Neural crest cell (in vitro differentiated cells): ENCODE measurements around the gene GPHN. TPM values are rescaled to one million over a fixed set of nuclear protein-coding genes. Genes with fewer than 3 reads are reported as not detected.
A peak's percentile ranks its signal among the peaks of the same experiment; 100 is the strongest.

Source experiments
- DNase-seq: peaks from one replicate; pipeline ENCODE4 v3.0.0; 2021; ENCODE audit warnings: low read depth, mixed read lengths, low spot score
- H3K27ac Mint-ChIP-seq: one replicate; pipeline ENCODE4 v1.8.0; 2021; ENCODE audit warnings: mild to moderate bottlenecking, mixed read lengths; ENCODE audit not compliant: unreplicated experiment
- H3K27me3 Mint-ChIP-seq: 2 replicates; pipeline ENCODE4 v1.8.0; 2021; ENCODE audit warnings: low read depth, mild to moderate bottlenecking, mixed read lengths
- H3K36me3 Mint-ChIP-seq: 2 replicates; pipeline ENCODE4 v1.8.0; 2021; ENCODE audit warnings: low read depth, mild to moderate bottlenecking, mixed read lengths
- H3K4me1 Mint-ChIP-seq: 2 replicates; pipeline ENCODE4 v1.8.0; 2021; ENCODE audit warnings: mixed read lengths
- H3K4me3 Mint-ChIP-seq: one replicate; pipeline ENCODE4 v1.8.0; 2021; ENCODE audit warnings: mild to moderate bottlenecking, mixed read lengths
- H3K9me3 Mint-ChIP-seq: 2 replicates; pipeline ENCODE4 v1.8.0; 2021; ENCODE audit warnings: mixed read lengths
- total RNA-seq: library from RNA; stranded (reverse); gene quantifications from 2 replicates; pipeline ENCODE4 v1.2.1, GENCODE V29; 2021
- TF ChIP-seq, protein P1 (sequence below): fragments of 200-600 bp; sonication (generic); conservative IDR thresholded peaks from 2 replicates; pipeline ENCODE4 v1.5.0; 2021; ENCODE audit warnings: antibody characterized with exemption, mild to moderate bottlenecking

GPHN gene
- total RNA-seq, 1 donor from 2014 or later, result 43.5 TPM

DNA sequence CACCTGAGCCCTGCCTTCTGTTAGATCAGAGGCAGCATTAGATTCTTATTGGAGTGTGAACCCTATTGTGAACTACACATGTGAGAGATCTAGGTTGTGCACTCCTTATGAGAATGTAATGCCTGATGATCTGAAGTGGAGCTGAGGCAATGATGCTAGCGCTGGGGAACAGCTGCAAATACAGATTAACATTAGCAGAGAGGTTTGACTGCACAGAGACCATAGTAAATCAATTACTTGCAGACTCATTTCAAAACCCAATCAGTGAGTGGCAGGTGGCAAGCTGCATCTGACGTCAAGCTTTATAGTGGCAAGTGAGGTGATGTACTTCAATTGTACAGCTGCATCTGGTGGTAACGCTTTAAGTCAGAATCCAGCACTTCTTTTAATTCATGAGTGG lies 141.6 kb downstream of the GPHN start:
- H3K27me3 Mint-ChIP-seq, result no peaks in the 10 kb centered on the region
- peaks cover 34% of the 10 kb centered on the region for H3K4me1 Mint-ChIP-seq
- no peak overlapping the region for H3K27ac Mint-ChIP-seq
- peaks cover 2% of the 10 kb centered on the region for H3K36me3 Mint-ChIP-seq
- TF ChIP-seq, protein P1, sequence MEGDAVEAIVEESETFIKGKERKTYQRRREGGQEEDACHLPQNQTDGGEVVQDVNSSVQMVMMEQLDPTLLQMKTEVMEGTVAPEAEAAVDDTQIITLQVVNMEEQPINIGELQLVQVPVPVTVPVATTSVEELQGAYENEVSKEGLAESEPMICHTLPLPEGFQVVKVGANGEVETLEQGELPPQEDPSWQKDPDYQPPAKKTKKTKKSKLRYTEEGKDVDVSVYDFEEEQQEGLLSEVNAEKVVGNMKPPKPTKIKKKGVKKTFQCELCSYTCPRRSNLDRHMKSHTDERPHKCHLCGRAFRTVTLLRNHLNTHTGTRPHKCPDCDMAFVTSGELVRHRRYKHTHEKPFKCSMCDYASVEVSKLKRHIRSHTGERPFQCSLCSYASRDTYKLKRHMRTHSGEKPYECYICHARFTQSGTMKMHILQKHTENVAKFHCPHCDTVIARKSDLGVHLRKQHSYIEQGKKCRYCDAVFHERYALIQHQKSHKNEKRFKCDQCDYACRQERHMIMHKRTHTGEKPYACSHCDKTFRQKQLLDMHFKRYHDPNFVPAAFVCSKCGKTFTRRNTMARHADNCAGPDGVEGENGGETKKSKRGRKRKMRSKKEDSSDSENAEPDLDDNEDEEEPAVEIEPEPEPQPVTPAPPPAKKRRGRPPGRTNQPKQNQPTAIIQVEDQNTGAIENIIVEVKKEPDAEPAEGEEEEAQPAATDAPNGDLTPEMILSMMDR, result no peak
- H3K9me3 Mint-ChIP-seq, result no peaks in the 10 kb centered on the region
- DNase-seq, result no peak
- H3K4me3 Mint-ChIP-seq, result no peak overlapping the region

DNA sequence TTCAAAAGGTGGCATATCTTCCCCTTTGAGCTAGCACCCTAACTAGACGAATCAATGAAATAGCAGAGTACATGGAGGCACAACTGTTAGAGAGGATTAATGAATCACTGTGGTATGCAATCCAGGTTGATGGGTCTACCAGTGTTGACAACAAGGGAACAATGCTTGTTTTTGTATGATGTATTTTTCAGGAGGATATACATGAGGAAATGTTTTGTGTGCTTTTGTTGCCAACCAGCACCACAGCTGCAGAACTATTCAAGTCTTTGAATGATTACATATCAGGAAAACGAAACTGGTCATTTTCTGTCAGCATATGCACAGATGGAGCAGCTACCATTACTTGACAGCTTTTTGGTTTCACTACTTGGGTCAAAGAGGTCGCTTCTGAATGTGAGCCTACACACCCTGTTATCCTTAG lies 142.6 kb downstream of the GPHN start:
- Mint-ChIP-seq H3K9me3 (no peaks in the 10 kb centered on the region), H3K27ac (no peak overlapping the region), H3K4me1 (peaks cover 34% of the 10 kb centered on the region), H3K4me3 (no peak overlapping the region), H3K27me3 (no peaks in the 10 kb centered on the region), H3K36me3 (peaks cover 4% of the 10 kb centered on the region)
- TF ChIP-seq, protein P1, result no peak
- DNase-seq, result no peak

DNA sequence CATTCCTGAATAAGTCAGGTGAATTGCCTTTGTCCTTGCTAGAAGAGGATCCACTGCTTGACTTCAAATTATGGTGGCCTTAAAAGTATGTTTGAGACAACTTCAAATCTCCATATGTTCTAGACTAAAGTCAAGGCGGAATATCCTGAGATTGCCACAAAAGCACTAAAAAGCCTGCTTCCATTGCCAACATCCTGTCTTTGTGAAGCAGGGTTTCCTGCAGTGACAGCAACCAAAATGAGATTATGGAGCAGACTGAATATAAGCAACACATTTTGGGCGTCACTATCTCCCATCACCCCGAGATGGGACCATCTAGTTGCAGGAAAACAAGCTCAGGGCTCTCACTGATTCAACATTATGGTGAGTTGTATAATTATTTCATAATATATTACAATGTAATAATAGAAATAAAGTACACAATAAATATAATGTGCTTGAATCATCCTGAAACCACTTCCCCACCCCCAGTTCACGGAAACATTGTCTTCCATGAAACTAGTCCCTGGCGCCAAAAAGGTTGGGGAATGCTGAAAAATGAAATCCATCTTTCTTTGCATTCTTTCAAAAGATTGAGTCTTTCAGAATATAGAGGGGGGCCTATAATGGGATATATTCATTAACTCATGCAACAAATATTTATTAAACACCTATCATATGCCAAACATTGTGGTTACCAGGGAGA lies 143.7 kb downstream of the GPHN start:
- Mint-ChIP-seq H3K4me1 (peaks cover 30% of the 10 kb centered on the region), H3K4me3 (no peak overlapping the region), H3K36me3 (peaks cover 11% of the 10 kb centered on the region), H3K9me3 (peaks cover 3% of the 10 kb centered on the region), H3K27me3 (no peaks in the 10 kb centered on the region), H3K27ac (no peak overlapping the region)
- TF ChIP-seq, protein P1, result no peak
- DNase-seq, result no peak

DNA sequence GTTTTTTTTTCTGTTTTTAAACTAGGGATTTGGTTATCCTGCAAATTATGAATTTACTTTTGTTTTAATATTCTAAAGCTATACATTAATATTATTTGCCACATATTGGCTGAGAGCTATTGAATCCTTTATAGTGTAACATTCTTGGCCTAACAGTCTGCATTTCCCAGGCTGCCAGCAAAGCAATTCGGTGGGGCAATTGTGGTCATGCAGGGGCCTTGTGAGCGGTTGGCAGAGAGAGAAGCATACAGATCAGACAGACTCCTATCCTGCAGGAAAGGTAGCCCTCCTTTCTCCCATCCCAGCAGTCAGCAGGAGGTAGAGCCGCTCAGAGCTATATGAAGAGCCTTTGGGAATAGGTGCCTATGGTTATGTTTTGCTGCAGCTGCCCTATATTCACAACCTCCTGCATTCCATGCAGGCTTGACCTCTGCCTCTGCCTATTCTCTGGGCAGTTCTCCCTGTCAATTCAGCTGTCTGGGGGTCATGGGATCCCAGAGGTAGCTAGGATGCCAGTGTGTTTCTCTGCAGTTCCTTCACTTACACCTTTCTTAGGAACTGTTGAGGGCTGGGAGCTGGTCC lies 144.7 kb downstream of the GPHN start:
- H3K4me1 Mint-ChIP-seq, result peaks cover 30% of the 10 kb centered on the region

DNA sequence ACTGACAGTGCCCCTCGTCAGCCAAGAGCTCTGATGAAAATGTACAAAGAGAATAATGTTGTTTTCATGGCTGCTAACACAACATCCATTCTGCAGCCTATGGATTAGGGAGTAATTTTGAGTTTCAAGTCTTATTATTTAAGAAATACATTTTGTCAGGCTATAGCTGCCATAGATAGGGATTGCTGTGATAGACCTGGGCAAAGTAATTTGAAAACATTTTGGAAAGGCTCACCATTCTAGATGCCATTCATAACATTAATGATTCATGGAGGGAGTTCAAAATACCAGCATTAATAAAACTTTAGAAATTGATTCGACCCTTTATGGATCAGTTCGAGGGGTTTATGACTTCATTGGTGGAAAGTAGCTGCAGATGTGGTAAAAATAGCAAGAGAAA lies 149.8 kb downstream of the GPHN start:
- H3K27ac Mint-ChIP-seq, result no peak overlapping the region
- H3K9me3 Mint-ChIP-seq, result peaks cover 25% of the 10 kb centered on the region
- H3K4me1 Mint-ChIP-seq, result peaks cover 3% of the 10 kb centered on the region
- no peak for DNase-seq
- H3K36me3 Mint-ChIP-seq, result peaks cover 36% of the 10 kb centered on the region
- H3K4me3 Mint-ChIP-seq, result no peak overlapping the region
- TF ChIP-seq, protein P1, result no peak
- no peaks in the 10 kb centered on the region for H3K27me3 Mint-ChIP-seq

More for the DNA sequence above, 144.7 kb downstream of the GPHN start:
- TF ChIP-seq, protein P1, result no peak
- peaks cover 5% of the 10 kb centered on the region for H3K9me3 Mint-ChIP-seq
- DNase-seq, result no peak
- H3K4me3 Mint-ChIP-seq, result no peak overlapping the region
- peak overlapping the region; percentile 92 for H3K27ac Mint-ChIP-seq
- H3K36me3 Mint-ChIP-seq, result peaks cover 15% of the 10 kb centered on the region
- no peaks in the 10 kb centered on the region for H3K27me3 Mint-ChIP-seq
